NCI-H446 (cell line): Measurements from ENCODE around the gene CIDEB.
A peak's percentile ranks its signal among the peaks of the same experiment; 100 is the strongest.

Experiments used
- DNase-seq, 2 experiments: peaks; one replicate each; lab custom pipeline; 2025; lab: John Stamatoyannopoulos, UW

Gene CIDEB

DNA sequence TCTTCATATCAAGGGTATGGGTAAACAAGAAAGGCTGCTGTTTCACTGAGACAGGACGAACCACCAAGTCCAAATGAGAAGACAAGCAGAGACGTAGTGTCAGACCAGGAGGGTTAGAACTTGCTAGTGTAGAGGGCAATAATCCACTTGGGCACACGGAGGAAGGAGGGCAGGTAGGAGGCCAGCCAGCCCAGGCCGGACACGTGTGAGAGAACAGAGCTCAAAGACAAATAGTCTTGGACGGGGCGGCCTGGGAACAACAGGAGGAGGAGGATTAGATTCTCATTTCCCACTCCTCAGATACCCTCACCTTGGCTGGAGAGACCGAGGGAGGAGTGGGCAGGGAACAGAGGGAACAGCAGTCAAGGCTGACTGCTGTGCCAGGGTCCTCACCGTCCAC lies 17.0 kb downstream of the CIDEB start:
- no peak for DNase-seq

DNA sequence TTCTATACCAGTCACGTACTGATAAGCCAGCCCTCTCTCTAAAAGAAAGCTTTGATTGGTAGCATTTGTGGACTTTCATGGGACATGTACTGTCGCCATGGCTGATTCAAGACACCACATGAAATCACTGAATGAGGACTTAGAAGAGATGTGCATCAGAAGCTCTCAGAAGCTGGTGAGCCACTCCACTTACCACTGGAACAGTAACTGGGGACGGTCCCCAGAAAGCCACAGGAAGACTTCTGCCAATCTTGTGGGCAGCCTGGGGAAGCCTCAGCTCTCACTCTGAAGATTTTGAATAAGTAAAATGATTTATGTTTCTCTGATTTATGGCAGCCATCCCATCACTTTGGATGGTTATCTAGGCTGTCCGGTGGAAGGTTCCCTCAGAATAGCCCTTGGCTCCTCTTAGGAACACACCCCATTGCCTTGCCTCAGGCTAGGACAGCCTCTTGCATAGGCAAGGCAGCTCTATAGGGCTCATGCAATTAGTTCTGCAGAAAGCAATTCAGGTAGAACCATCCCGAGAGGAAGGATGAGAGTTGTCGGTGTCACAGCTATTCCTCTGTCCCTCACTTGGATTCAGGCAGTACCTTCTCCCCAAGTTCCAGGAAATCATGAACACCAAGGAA lies 18.0 kb downstream of the CIDEB start:
- DNase-seq = no peak

DNA sequence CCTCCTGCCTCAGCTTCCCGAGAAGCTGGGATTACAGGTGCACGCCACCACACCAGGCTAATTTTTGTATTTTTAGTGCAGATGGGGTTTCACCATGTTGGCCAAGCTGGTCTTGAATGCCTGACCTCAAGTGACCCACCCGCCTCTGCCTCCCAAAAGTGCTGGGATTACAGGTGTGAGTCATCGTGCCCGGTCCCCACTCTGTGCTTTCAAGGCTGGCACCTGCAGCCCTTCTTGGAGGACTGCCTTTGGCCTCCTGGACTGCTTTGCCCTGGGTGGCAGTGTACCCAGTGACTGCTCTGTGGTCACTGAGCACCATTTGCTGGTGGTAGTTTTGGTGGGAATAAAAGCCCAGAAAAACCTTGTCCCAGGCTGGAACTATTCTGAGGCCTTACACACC lies 20.8 kb downstream of the CIDEB start:
- DNase-seq = no peak

- DNase-seq = no peak
Measured at GRCh38 chr14:24285351-24285750, 22.4 kb downstream of the CIDEB start.

DNA sequence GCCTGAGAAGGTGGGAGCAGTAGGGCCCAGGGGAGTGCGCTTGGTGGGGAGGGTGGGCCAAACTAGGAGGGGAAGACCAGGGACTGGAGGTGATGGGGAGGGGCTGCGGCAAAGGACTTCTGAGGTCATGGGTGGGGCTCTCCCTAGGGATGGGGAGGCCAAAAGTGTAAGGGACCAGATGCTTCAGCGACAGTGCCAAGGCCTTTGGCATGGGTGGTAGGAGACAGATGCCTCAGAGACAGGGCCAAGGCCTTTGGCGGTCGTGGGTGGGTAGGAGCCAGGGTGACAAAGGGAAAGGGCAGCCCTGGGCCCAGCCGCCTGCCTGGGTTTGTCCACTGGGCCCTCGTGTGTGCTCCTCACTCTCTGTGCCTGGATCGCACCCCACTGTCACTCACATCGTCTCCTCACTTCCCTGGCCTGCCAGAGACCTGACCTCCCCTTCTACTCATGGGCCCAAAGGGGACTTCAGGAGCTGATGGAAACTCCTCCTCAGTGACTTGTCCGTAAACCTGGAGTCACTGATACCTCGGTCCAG lies 23.2 kb downstream of the CIDEB start:
- peak in 1 of 2 experiments; percentile 73 for DNase-seq

- DNase-seq = no peak
Measured at GRCh38 chr14:24283796-24284460, 23.8 kb downstream of the CIDEB start.

DNA sequence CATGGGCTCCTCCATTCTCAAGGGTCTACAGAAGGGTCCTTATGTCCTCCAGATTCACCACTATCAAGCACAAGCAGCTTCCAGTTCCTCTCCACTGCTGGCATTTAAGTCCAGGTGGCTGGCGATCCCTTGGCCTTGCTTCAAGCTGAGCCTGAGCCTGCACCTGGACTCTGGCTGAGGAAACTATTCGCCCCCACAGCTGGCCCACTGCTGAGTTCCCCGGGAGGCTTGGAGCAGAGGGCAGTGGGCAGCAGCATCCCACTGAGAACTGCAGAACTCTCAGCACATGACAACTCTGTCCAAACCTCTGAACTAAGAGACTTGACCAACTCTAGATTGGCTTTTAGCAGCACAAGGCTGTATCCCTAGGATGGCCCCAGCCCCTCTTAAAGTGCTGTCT lies 25.0 kb downstream of the CIDEB start:
- no peak for DNase-seq

DNA sequence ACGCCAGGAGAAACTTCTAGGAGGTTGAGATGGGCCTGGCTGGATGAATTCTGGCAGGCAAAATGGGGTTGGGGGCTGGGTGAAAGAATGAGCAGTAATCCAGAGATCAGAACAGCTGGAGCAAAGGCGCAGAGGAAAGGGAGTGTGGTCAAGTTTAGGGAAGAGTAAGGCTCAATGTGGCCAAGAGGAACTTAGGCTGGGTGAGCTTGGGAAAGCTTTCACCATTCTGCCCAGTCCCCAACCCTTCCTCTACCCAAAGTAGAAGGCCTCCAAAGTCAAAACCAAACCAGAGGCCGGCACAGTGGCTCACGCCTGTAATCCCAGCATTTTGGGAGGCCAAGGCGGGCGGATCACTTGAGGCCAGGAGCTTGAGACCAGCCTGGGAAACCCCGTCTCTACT lies 26.1 kb downstream of the CIDEB start:
- DNase-seq = no peak

GRCh38 chr14:24280797-24281460 lies 26.8 kb downstream of the CIDEB start:
- no peak for DNase-seq

GRCh38 chr14:24279301-24280186 lies 28.2 kb downstream of the CIDEB start:
- peak; percentile 9 to 62 for DNase-seq

DNA sequence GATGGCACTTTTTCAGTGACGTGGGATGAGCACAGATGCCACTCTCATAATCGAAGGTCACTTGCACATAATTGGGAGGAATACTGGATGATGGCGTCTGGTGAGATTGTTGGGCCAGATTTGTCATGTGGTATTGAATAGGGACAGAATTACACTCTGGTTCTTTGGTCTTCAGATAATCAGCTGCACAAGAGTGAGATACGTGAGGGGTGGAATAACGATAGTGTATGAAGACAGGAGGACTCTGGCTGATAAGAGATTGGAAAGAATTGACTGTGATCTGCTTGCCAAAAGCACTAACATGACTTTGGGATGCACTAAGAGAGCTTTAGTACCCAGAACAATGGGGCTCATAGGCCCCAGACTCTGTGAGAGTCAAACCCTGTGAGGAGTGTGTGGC lies 29.4 kb downstream of the CIDEB start:
- no peak for DNase-seq

- DNase-seq = no peak
Measured at GRCh38 chr14:24277606-24278321, 30.0 kb downstream of the CIDEB start.

DNA sequence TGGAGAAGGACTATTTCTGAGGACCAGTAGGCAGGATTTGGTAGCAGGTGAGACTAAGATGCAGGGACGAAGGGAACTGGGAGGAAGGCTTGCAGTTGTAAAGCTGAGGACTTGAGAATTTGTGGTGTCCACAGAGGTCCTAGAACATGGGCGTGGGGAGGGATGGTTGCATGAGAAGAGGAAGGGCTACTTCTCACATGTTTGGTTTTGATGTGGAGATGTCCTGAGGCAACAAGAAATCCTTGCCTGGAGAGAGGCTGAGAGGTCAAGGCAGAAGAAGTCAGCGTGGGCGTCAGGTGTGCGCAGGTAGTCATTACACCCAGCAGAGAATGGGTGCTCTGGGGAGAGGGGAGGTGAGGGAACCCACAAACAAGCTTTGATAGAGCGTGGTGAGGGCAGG lies 30.7 kb downstream of the CIDEB start:
- no peak for DNase-seq

DNA sequence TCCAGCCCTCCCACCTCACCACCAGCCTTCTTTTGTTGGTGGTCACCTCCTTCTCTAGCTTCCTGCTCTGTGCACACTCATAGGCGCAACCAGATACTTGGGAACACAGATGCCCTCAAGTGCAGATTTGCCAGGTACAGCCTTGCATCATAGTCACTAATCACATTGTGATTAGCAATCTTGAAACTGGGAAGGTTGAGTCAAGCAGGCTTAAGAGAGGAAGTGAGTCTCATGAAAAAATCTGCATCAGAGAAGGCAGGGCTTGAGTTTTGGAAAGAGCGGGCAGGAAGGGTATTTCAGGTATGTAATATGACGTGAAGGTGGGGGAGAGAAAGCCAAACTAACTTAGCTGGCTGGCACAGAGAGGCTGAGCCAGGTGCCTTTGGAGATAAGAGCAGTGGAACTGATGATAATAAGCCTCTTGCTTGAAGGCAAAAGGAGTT lies 33.7 kb downstream of the CIDEB start:
- no peak for DNase-seq

- no peak for DNase-seq
Measured at GRCh38 chr14:24273422-24273998, 34.3 kb downstream of the CIDEB start.

DNA sequence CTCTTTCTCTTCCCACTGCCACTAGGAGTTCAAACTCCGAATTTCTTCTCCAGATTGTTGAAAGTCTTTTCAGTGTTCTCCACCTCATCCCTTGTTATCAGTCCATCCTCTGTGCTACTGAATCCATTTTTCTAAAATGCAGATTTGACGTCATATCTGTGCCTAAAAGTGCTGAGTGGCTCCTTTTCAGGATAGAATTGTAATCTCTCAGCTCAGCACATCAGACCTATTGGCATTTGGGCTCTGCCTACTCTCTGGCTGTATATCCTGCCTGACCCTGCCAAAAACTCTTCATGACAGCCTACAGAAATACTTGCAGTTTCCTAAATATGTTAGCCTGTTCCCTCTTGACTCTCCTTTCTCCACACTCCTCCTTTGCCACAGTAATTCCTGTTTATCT lies 35.3 kb downstream of the CIDEB start:
- no peak for DNase-seq

- no peak for DNase-seq
Measured at GRCh38 chr14:24271834-24272263, 35.9 kb downstream of the CIDEB start.

GRCh38 chr14:24271134-24271833 lies 36.5 kb downstream of the CIDEB start, which contains the start of gene RABGGTA:
TSS of gene RABGGTA (minus strand) at chr14:24271597. CDS start at chr14:24271115, 482 bp downstream.
- DNase-seq = peak; percentile 64 to 93

DNA sequence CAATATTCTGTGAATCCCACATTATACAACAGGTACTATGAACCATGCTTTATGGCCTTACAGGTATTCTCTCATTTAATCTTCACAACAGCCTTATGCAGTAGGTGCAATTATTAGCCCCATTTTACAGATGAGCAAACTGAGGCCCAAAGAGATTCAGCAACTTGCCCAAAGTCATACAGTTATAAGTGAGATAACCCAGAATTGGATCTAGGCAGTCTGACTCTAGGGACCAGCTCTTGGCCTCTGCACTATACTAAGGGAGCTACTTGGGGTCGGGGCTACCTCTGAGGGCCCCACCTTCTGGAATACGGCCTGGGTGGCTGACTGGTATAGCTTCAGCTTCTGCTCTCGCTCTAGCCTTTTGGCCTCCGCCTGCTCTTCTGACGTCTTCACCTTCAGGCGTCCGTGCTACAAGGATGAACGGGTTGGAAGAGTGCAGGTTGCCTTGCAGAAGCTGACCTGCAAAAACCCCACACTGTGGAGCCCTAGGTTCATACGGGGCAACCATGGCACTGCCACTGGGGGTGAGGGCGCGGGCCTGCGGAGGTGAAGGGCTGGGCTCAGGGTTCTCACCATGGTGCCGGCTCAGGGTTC lies 37.1 kb downstream of the CIDEB start:
- no peak for DNase-seq
